ENCODE data around the gene AIFM3. TPM values are rescaled to one million over a fixed set of nuclear protein-coding genes. Genes with fewer than 3 reads are reported as not detected.
A peak's percentile ranks its signal among the peaks of the same experiment; 100 is the strongest.

AIFM3 gene
- total and polyA plus RNA-seq, 2 of the 13 experiments (the other 11 are each of a cell fraction or from before 2014, with no cell fraction given): 9.0 to 15.3 TPM

GRCh38 chr22:20957102-20957682, 9.9 kb upstream of the AIFM3 start (continued):
- TF ChIP-seq, protein P1, sequence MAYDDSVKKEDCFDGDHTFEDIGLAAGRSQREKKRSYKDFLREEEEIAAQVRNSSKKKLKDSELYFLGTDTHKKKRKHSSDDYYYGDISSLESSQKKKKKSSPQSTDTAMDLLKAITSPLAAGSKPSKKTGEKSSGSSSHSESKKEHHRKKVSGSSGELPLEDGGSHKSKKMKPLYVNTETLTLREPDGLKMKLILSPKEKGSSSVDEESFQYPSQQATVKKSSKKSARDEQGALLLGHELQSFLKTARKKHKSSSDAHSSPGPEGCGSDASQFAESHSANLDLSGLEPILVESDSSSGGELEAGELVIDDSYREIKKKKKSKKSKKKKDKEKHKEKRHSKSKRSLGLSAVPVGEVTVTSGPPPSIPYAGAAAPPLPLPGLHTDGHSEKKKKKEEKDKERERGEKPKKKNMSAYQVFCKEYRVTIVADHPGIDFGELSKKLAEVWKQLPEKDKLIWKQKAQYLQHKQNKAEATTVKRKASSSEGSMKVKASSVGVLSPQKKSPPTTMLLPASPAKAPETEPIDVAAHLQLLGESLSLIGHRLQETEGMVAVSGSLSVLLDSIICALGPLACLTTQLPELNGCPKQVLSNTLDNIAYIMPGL (CRISPR knock-in tag; IDR thresholded peaks at IDR 0.05; ENCODE audit: borderline replicate concordance in 1 of 2, low read depth in 1 of 2): peak; percentile 73 to 87; a peak in 1 of 4 replicates
- peak; percentile 80; the same call in 1 of the 2 replicates for TF ChIP-seq ZNF724P (CRISPR knock-in tag; IDR thresholded peaks at IDR 0.05; ENCODE audit: borderline replicate concordance)
- TF ChIP-seq, protein P2, sequence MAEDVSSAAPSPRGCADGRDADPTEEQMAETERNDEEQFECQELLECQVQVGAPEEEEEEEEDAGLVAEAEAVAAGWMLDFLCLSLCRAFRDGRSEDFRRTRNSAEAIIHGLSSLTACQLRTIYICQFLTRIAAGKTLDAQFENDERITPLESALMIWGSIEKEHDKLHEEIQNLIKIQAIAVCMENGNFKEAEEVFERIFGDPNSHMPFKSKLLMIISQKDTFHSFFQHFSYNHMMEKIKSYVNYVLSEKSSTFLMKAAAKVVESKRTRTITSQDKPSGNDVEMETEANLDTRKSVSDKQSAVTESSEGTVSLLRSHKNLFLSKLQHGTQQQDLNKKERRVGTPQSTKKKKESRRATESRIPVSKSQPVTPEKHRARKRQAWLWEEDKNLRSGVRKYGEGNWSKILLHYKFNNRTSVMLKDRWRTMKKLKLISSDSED (CRISPR knock-in tag; IDR thresholded peaks at IDR 0.05): 0 out of 2 replicates have a peak, but pooled peaks have one; percentile 35
- TF ChIP-seq, protein P3, sequence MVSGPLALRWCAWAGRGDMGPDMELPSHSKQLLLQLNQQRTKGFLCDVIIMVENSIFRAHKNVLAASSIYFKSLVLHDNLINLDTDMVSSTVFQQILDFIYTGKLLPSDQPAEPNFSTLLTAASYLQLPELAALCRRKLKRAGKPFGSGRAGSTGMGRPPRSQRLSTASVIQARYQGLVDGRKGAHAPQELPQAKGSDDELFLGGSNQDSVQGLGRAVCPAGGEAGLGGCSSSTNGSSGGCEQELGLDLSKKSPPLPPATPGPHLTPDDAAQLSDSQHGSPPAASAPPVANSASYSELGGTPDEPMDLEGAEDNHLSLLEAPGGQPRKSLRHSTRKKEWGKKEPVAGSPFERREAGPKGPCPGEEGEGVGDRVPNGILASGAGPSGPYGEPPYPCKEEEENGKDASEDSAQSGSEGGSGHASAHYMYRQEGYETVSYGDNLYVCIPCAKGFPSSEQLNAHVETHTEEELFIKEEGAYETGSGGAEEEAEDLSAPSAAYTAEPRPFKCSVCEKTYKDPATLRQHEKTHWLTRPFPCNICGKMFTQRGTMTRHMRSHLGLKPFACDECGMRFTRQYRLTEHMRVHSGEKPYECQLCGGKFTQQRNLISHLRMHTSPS (CRISPR knock-in tag; IDR thresholded peaks at IDR 0.05; ENCODE audit: low read depth): 0 out of 2 replicates have a peak, but pooled peaks have one; percentile 24
- TF ChIP-seq SP5 (CRISPR knock-in tag; IDR thresholded peaks at IDR 0.05; ENCODE audit: borderline replicate concordance, low read depth): no peak
- TF ChIP-seq ZNF121 (CRISPR knock-in tag; IDR thresholded peaks at IDR 0.05): no peak
- no peak for TF ChIP-seq PTBP1 (IDR thresholded peaks at IDR 0.05; ENCODE audit: low read depth, low read length, poor library complexity, severe bottlenecking)
- TF ChIP-seq, protein P4, sequence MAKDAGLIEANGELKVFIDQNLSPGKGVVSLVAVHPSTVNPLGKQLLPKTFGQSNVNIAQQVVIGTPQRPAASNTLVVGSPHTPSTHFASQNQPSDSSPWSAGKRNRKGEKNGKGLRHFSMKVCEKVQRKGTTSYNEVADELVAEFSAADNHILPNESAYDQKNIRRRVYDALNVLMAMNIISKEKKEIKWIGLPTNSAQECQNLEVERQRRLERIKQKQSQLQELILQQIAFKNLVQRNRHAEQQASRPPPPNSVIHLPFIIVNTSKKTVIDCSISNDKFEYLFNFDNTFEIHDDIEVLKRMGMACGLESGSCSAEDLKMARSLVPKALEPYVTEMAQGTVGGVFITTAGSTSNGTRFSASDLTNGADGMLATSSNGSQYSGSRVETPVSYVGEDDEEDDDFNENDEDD (CRISPR knock-in tag; IDR thresholded peaks at IDR 0.05; ENCODE audit: borderline replicate concordance): no peak; the same call in 1 of the 2 replicates
- TF ChIP-seq CBX2 (IDR thresholded peaks at IDR 0.05; ENCODE audit: low read depth, low read length): no peak
- TF ChIP-seq CBX2 (CRISPR knock-in tag; IDR thresholded peaks at IDR 0.05; ENCODE audit: low read depth): no peak; the same call in 1 of the 2 replicates
- TF ChIP-seq SMARCE1 (IDR thresholded peaks at IDR 0.05; ENCODE audit: borderline replicate concordance): no peak
- TF ChIP-seq YEATS4 (CRISPR knock-in tag; IDR thresholded peaks at IDR 0.05; ENCODE audit: borderline replicate concordance): 0 out of 2 replicates have a peak, but pooled peaks have one; percentile 42
- TF ChIP-seq, protein P5, sequence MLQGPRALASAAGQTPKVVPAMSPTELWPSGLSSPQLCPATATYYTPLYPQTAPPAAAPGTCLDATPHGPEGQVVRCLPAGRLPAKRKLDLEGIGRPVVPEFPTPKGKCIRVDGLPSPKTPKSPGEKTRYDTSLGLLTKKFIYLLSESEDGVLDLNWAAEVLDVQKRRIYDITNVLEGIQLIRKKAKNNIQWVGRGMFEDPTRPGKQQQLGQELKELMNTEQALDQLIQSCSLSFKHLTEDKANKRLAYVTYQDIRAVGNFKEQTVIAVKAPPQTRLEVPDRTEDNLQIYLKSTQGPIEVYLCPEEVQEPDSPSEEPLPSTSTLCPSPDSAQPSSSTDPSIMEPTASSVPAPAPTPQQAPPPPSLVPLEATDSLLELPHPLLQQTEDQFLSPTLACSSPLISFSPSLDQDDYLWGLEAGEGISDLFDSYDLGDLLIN (CRISPR knock-in tag; IDR thresholded peaks at IDR 0.05; ENCODE audit: borderline replicate concordance): no peak
- TF ChIP-seq HMGA1 (CRISPR knock-in tag; conservative IDR thresholded peaks at IDR 0.05): no peak
- TF ChIP-seq ZNF687 (CRISPR knock-in tag; IDR thresholded peaks at IDR 0.05): peak; percentile 71
- TF ChIP-seq NR2F6 (IDR thresholded peaks at IDR 0.05): peak; percentile 38; the same call in 1 of the 2 replicates
- no peak for TF ChIP-seq NR2F6 (CRISPR knock-in tag; IDR thresholded peaks at IDR 0.05)
